HL-60/S4 treated with phorbol 12-myristate 13-acetate at 8.2 ng/mL for 4 days and 3 days (cell line): ENCODE data around the gene TYK2.

ENCODE experiments used
- in situ Hi-C: fragments of 300-500 bp; cut with MboI; formaldehyde crosslinking; loops from 2 replicates; pipeline ENCODE4 v1.15.0; 2022; ENCODE audit warnings: low sequenced_read_pairs

The TYK2 gene

GRCh38 chr19:10335352-10335985 lies 44.9 kb downstream of the TYK2 start:
- in situ Hi-C loops: no loop called here

- in situ Hi-C loops: no loop called here
Measured at GRCh38 chr19:10334588-10335351, 45.6 kb downstream of the TYK2 start.

- in situ Hi-C loops: no loop called here
Measured at GRCh38 chr19:10333758-10334587, 46.4 kb downstream of the TYK2 start.

- in situ Hi-C loops: no loop called here
Measured at GRCh38 chr19:10332965-10333757, 47.2 kb downstream of the TYK2 start, which contains the start of gene RAVER1. RAVER1 (minus strand) TSS chr19:10333529; CDS start chr19:10333507, 22 bp downstream.

GRCh38 chr19:10332158-10332964 lies 48.0 kb downstream of the TYK2 start:
- in situ Hi-C loops: no loop called here

GRCh38 chr19:10329555-10329954 lies 50.8 kb downstream of the TYK2 start:
- in situ Hi-C loops: no loop called here

- in situ Hi-C loops: no loop called here
Measured at GRCh38 chr19:10328558-10329429, 51.6 kb downstream of the TYK2 start.

- in situ Hi-C loops: no loop called here
Measured at GRCh38 chr19:10327793-10328192, 52.6 kb downstream of the TYK2 start.

GRCh38 chr19:10325732-10326131 lies 54.6 kb downstream of the TYK2 start:
- in situ Hi-C loops: no loop called here

- in situ Hi-C loops: no loop called here
Measured at GRCh38 chr19:10321874-10322835, 58.2 kb downstream of the TYK2 start.

- in situ Hi-C loops: no loop called here
Measured at GRCh38 chr19:10321417-10321797, 59.0 kb downstream of the TYK2 start.

GRCh38 chr19:10320602-10321416 lies 59.6 kb downstream of the TYK2 start:
- in situ Hi-C loops: no loop called here

- in situ Hi-C loops: no loop called here
Measured at GRCh38 chr19:10318807-10319682, 61.3 kb downstream of the TYK2 start.

GRCh38 chr19:10317857-10318462 lies 62.4 kb downstream of the TYK2 start:
- in situ Hi-C loops: no loop called here

- in situ Hi-C loops: no loop called here
Measured at GRCh38 chr19:10317045-10317856, 63.1 kb downstream of the TYK2 start.
